HG03139 (cell line): ENCODE results near the gene INHBA.
A peak's percentile ranks its signal among the peaks of the same experiment; 100 is the strongest.

Experiments
- ATAC-seq: cut with Tn5 transposase; IDR thresholded peaks from one replicate; pipeline ENCODE4 v1.9.1; 2021; ENCODE audit not compliant: unreplicated experiment

Gene INHBA

GRCh38 chr7:41702635-41703371, at the start of gene INHBA:
INHBA (minus strand) TSS chr7:41703090; CDS start chr7:41700374, 2,716 bp downstream.
- no peak for ATAC-seq

GRCh38 chr7:41752615-41753014, 49.7 kb upstream of the INHBA start:
- no peak for ATAC-seq

GRCh38 chr7:41750661-41751540, 48.0 kb upstream of the INHBA start:
- ATAC-seq = no peak

GRCh38 chr7:41747961-41748360, 45.1 kb upstream of the INHBA start:
- ATAC-seq = no peak

- ATAC-seq = no peak
These were observed 42.6 kb upstream of the INHBA start for GRCh38 chr7:41745451-41745850.

GRCh38 chr7:41744161-41744560, 41.3 kb upstream of the INHBA start:
- no peak for ATAC-seq

GRCh38 chr7:41742401-41743020, 39.6 kb upstream of the INHBA start:
- ATAC-seq = no peak

GRCh38 chr7:41738806-41739205, 35.9 kb upstream of the INHBA start:
- no peak for ATAC-seq

GRCh38 chr7:41738336-41738735, 35.4 kb upstream of the INHBA start:
- ATAC-seq = no peak

- ATAC-seq = no peak
These were observed 32.3 kb upstream of the INHBA start for GRCh38 chr7:41735206-41735605.

GRCh38 chr7:41732843-41733306, 30.0 kb upstream of the INHBA start:
- no peak for ATAC-seq

- no peak for ATAC-seq
These were observed 29.5 kb upstream of the INHBA start for GRCh38 chr7:41732436-41732785.

GRCh38 chr7:41731493-41732435, 28.9 kb upstream of the INHBA start:
- ATAC-seq = peak; percentile 96

GRCh38 chr7:41730668-41731067, 27.8 kb upstream of the INHBA start:
- ATAC-seq = no peak

- ATAC-seq = no peak
These were observed 27.3 kb upstream of the INHBA start for GRCh38 chr7:41730161-41730560.

GRCh38 chr7:41729059-41729458, 26.2 kb upstream of the INHBA start:
- no peak for ATAC-seq

- ATAC-seq = no peak
These were observed 22.1 kb upstream of the INHBA start for GRCh38 chr7:41725013-41725412.

GRCh38 chr7:41720886-41721285, 18.0 kb upstream of the INHBA start:
- no peak for ATAC-seq

GRCh38 chr7:41720046-41720445, 17.2 kb upstream of the INHBA start:
- ATAC-seq = no peak

GRCh38 chr7:41716691-41717090, 13.8 kb upstream of the INHBA start:
- no peak for ATAC-seq

- no peak for ATAC-seq
These were observed 12.1 kb upstream of the INHBA start for GRCh38 chr7:41715000-41715399.
